ENCODE data around the gene LY6G5B.

The LY6G5B gene

GRCh38 chr6:31634131-31634530, 35.6 kb upstream of the LY6G5B start:
- no peak for ATAC-seq
- Mint-ChIP-seq H3K27ac (peak overlapping the region; percentile 38), H3K4me3 (no peak overlapping the region), H3K4me1 (peaks cover 15% of the 10 kb centered on the region), H3K9me3 (no peaks in the 10 kb centered on the region), H3K36me3 (peaks cover 100% of the 10 kb centered on the region)
- DNase-seq (ENCODE audit: low spot score in 2 of 2) = no peak

- Mint-ChIP-seq H3K4me1 (peaks cover 21% of the 10 kb centered on the region), H3K27ac (peak overlapping the region; percentile 38), H3K9me3 (no peaks in the 10 kb centered on the region), H3K36me3 (peaks cover 100% of the 10 kb centered on the region), H3K4me3 (no peak overlapping the region)
- no peak for ATAC-seq
- no peak for DNase-seq (ENCODE audit: low spot score in 2 of 2)
Observed at GRCh38 chr6:31634969-31635575, 34.7 kb upstream of the LY6G5B start.

DNA sequence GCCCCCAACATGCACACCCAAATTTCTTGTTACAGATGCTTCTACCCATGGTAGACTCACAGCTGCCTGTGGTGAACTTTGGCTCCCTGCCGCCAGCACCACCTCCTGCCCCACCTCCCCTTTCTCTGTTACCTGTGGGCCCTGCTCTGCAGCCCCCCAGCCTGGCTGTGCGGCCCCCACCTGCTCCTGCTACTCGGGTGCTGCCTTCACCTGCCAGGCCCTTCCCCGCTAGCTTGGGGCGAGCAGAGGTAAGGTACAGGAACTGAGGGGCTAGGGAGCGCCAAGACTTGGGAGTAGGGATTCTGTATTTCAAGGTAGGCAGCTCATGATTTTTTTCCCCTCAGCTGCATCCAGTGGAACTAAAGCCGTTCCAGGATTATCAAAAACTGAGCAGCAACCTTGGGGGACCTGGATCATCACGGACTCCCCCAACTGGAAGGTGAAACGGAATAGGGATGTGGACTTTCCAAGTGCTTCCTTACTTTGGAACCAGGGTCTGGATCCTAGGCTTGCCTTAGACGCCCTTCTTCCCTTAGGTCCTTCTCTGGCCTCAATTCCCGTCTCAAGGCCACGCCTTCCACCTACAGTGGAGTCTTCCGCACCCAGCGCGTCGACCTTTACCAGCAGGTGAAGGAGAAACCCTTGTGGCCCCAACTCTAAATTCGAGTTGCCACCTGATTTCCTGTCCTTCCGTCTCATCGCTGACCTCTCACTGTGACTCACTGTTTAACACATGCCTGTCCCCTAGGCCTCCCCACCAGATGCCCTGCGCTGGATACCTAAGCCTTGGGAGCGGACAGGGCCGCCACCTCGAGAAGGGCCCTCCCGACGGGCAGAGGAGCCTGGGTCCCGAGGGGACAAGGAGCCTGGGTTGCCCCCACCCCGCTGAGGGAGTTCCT, 32.8 kb upstream of the LY6G5B start:
- peaks cover 100% of the 10 kb centered on the region for H3K36me3 Mint-ChIP-seq
- peak overlapping the region; percentile 38 for H3K27ac Mint-ChIP-seq
- no peak overlapping the region for H3K4me3 Mint-ChIP-seq
- peaks cover 23% of the 10 kb centered on the region for H3K4me1 Mint-ChIP-seq
- no peaks in the 10 kb centered on the region for H3K9me3 Mint-ChIP-seq
- DNase-seq (ENCODE audit: low spot score in 2 of 2) (no peak), ATAC-seq (no peak)

- H3K36me3 Mint-ChIP-seq = peaks cover 100% of the 10 kb centered on the region
Observed at GRCh38 chr6:31639043-31639442, 30.7 kb upstream of the LY6G5B start.

DNA sequence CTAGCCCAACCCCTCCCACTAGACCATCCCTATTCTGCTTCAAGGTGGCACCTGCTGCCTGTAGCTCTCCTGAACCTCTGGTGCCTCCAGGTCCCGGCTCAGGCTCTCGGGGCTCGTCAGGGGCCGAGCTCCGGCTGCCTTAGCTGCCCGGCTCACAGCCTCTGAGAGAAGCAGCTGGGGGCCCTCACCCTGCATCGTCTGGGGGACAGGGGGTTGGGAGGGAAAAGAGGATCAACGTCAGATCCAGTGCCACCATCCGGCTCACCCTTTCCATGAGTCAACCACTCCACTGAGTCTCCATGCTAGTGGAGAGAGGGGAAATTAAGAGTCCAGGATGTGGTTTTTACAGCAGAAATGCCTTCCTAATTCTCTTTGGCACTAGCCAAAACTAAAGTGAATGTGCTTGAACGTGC, 30.3 kb upstream of the LY6G5B start:
- peaks cover 8% of the 10 kb centered on the region for H3K4me1 Mint-ChIP-seq
- no peak for DNase-seq (ENCODE audit: low spot score in 2 of 2)
- H3K4me3 Mint-ChIP-seq = no peak overlapping the region
- peak overlapping the region; percentile 85 for H3K27ac Mint-ChIP-seq
- H3K36me3 Mint-ChIP-seq = peaks cover 100% of the 10 kb centered on the region
- peak; percentile 48 for ATAC-seq
- no peaks in the 10 kb centered on the region for H3K9me3 Mint-ChIP-seq

More at GRCh38 chr6:31639043-31639442, 30.7 kb upstream of the LY6G5B start:
- Mint-ChIP-seq H3K4me1 (peaks cover 11% of the 10 kb centered on the region), H3K27ac (peak overlapping the region; percentile 81), H3K9me3 (no peaks in the 10 kb centered on the region), H3K4me3 (no peak overlapping the region)
- ATAC-seq (no peak), DNase-seq (ENCODE audit: low spot score in 2 of 2) (no peak)

DNA sequence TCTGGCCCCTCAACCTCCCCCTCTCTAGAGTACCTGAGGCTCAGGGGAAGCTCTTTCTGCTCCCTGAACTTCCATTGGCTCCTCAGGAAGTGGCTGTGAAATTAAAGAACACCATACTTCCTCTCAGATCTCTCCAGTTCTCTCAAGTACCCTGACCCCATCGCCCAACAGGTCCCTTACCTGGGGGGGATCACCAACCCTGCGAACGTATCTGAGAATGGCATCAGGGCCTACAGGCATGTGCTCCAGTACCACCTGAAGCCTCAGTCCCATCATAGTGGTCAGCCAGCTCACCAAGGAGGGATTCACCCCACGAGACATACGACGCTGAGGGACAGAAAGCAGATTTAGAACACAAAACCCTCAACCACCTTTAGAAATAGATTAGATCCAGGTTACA, 29.2 kb upstream of the LY6G5B start:
- H3K36me3 Mint-ChIP-seq = peaks cover 100% of the 10 kb centered on the region
- no peak for ATAC-seq
- no peak overlapping the region for H3K4me3 Mint-ChIP-seq
- H3K9me3 Mint-ChIP-seq = no peaks in the 10 kb centered on the region
- peaks cover 15% of the 10 kb centered on the region for H3K4me1 Mint-ChIP-seq
- peak overlapping the region; percentile 85 for H3K27ac Mint-ChIP-seq
- DNase-seq (ENCODE audit: low spot score in 2 of 2) = no peak

GRCh38 chr6:31641370-31641769, 28.4 kb upstream of the LY6G5B start:
- Mint-ChIP-seq H3K9me3 (no peaks in the 10 kb centered on the region), H3K27ac (peak overlapping the region; percentile 85), H3K4me3 (no peak overlapping the region), H3K4me1 (peaks cover 16% of the 10 kb centered on the region), H3K36me3 (peaks cover 100% of the 10 kb centered on the region)
- no peak for ATAC-seq
- no peak for DNase-seq (ENCODE audit: low spot score in 2 of 2)

DNA sequence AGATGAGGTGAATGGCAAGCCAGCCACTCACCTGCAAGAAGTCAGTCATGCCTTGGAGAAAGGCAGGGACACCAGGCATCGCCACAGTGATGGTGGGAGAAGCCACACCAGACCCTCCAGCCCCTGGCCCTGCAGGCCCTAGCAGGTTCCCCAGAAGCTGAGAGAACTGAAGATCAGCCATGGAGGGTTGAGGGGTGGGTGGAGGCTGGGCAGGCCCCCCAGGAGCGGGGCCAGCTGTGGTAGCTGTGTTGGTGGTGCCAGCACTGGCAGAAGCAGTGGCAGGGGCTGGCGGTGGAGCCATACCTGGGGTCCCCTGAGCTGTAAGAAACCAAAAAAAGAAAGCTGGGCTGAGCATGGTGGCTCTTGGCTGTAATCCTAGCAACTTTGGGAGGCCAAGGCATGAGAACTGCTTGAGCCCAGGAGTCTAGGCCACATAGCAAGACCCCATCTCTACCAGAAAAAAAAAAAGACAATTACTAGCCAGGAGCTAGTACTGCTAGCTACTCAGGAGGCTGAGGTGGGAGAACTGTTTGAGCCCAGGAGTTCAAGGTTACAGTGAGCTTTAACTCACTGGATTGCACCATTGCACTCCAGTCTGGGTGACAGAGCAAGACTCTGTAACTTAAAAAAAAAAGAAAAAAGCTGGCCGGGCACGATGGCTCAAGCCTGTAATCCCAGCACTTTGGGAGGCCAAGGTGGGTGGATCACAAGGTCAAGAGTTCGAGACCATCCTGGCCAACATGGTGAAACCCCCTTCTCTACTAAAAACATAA, 26.8 kb upstream of the LY6G5B start:
- peaks cover 21% of the 10 kb centered on the region for H3K4me1 Mint-ChIP-seq
- H3K27ac Mint-ChIP-seq = no peak overlapping the region
- no peaks in the 10 kb centered on the region for H3K9me3 Mint-ChIP-seq
- DNase-seq (ENCODE audit: low spot score in 2 of 2) (no peak), ATAC-seq (no peak)
- no peak overlapping the region for H3K4me3 Mint-ChIP-seq
- peaks cover 100% of the 10 kb centered on the region for H3K36me3 Mint-ChIP-seq

GRCh38 chr6:31643818-31644454, 25.8 kb upstream of the LY6G5B start:
- ATAC-seq (no peak), DNase-seq (ENCODE audit: low spot score in 2 of 2) (no peak)
- no peak overlapping the region for H3K4me3 Mint-ChIP-seq
- H3K27ac Mint-ChIP-seq = peak overlapping the region; percentile 87
- H3K36me3 Mint-ChIP-seq = peaks cover 100% of the 10 kb centered on the region
- H3K9me3 Mint-ChIP-seq = no peaks in the 10 kb centered on the region
- H3K4me1 Mint-ChIP-seq = peaks cover 21% of the 10 kb centered on the region

GRCh38 chr6:31645325-31645724, 24.5 kb upstream of the LY6G5B start:
- H3K27ac Mint-ChIP-seq = peak overlapping the region; percentile 87
- peaks cover 100% of the 10 kb centered on the region for H3K36me3 Mint-ChIP-seq
- ATAC-seq = no peak

GRCh38 chr6:31651602-31652191, 18.1 kb upstream of the LY6G5B start:
- H3K4me1 Mint-ChIP-seq = peaks cover 49% of the 10 kb centered on the region
- peak overlapping the region; percentile 99 for H3K27ac Mint-ChIP-seq
- DNase-seq (ENCODE audit: low spot score in 2 of 2) = no peak
- peaks cover 85% of the 10 kb centered on the region for H3K36me3 Mint-ChIP-seq
- peak; percentile 72 for ATAC-seq
- H3K4me3 Mint-ChIP-seq = peak overlapping the region; percentile 96
- no peaks in the 10 kb centered on the region for H3K9me3 Mint-ChIP-seq

More at GRCh38 chr6:31645325-31645724, 24.5 kb upstream of the LY6G5B start:
- Mint-ChIP-seq H3K4me1 (peaks cover 25% of the 10 kb centered on the region), H3K9me3 (no peaks in the 10 kb centered on the region), H3K4me3 (no peak overlapping the region)
- DNase-seq (ENCODE audit: low spot score in 2 of 2) = no peak

GRCh38 chr6:31652925-31653724, 16.7 kb upstream of the LY6G5B start:
- H3K27ac Mint-ChIP-seq = peak overlapping the region; percentile 99
- DNase-seq (ENCODE audit: low spot score in 2 of 2) = no peak
- peaks cover 55% of the 10 kb centered on the region for H3K4me1 Mint-ChIP-seq
- ATAC-seq = peak; percentile 77
- no peaks in the 10 kb centered on the region for H3K9me3 Mint-ChIP-seq
- peak overlapping the region; percentile 96 for H3K4me3 Mint-ChIP-seq
- peaks cover 85% of the 10 kb centered on the region for H3K36me3 Mint-ChIP-seq

- Mint-ChIP-seq H3K4me3 (no peak overlapping the region), H3K36me3 (peaks cover 83% of the 10 kb centered on the region), H3K9me3 (no peaks in the 10 kb centered on the region), H3K4me1 (peaks cover 65% of the 10 kb centered on the region), H3K27ac (no peak overlapping the region)
- no peak for ATAC-seq
- DNase-seq (ENCODE audit: low spot score in 2 of 2) = no peak
Observed at GRCh38 chr6:31654574-31655348, 15.0 kb upstream of the LY6G5B start.

Measured in stimulated activated effector memory CD8-positive, alpha-beta T cell treated with anti-CD3 and anti-CD28 coated beads, Interleukin-12 subunit alpha, Interleukin-12 subunit beta, amount 100 ng/mL, for 72 hours (primary cell).